HL-60/S4 treated with retinoic acid at 250 ng/mL for 4 days and 3 days (cell line): ENCODE data around the gene AHRR.

Experiments
- in situ Hi-C: fragments of 300-500 bp; cut with MboI; formaldehyde crosslinking; loops from 2 replicates; pipeline ENCODE4 v1.7.0; 2022; ENCODE audit warnings: low sequenced_read_pairs

Gene AHRR

DNA sequence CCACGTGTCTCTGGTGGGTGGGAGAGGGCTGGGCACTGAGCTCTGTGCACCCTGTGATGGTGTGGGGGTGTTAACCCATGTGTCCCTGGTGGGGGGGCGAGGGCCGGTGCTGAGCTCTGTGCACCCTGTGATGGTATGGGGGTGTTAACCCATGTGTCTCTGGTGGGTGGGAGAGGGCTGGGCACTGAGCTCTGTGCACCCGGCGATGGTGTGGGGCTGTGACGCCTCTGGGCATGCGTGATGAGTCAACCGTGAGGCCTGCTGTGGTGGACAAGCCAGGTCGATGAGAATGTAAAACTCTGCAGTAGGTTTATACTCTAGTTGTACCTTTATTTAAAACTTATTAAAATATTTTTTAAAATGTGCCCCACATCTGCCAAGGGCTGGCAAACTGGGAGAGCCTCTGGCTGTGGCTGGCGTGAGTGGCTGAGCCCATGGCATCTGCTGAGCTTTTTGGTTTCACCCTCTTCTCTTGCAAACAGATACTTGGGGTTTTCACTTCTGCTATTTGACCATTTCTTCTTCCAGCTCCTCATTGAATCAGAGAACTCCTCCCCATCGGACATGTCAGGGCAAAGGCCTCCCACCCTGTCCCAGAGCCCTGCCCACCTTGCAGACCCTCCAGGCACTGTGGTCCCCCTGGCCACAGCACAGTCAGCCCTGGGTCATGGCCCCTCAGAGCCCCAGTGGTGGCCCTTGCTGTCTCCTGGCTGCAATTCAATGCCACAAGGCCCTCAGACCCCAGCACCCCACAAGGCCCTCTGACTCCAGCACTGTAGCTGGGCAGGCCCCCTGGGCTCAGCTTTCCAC, 103.0 kb downstream of the AHRR start:
- in situ Hi-C loops = no loop called here

DNA sequence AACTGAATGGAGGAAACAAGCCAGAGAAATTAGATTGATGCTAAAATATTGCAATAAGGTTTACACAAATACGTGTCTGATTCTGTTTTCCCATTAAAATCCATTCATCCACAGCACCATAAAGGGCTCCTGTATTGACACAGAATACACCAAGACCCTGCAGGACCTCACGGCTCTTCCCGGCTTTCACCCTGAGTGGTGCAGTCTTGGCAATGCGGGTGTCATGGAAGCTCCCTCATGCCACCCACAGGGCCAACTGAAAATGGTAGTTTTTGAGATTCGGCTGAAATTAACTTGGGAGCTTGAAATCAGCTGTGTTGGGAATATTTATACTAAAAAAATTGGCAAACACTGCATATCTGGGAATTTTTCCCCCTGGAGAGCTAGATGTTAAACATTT, 104.2 kb downstream of the AHRR start:
- in situ Hi-C loops = no loop called here

DNA sequence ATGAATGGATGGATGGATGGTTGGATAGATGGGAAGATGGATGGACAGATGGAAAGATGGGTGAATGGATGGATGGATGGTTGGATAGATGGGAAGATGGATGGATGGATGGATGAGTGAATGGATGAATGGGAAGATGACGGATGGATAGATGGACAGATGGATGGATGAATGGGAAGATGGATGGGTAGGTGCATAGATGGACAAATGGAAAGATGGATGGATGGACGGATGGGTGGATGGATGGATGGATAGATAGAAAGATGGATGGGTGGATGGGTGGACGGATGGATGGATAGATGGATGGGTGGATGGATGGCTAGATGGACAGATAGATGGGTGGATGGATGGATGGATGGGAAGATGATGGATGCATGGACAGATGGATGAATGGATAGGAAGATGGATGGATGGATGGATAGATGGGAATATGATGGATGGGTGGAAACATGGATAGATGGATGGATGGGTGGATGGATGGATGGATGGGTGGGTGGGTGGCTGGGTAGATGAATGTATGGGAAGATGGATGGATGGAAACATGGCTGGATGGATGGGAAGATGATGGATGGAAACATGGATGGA, 105.0 kb downstream of the AHRR start:
- in situ Hi-C loops = no loop called here

DNA sequence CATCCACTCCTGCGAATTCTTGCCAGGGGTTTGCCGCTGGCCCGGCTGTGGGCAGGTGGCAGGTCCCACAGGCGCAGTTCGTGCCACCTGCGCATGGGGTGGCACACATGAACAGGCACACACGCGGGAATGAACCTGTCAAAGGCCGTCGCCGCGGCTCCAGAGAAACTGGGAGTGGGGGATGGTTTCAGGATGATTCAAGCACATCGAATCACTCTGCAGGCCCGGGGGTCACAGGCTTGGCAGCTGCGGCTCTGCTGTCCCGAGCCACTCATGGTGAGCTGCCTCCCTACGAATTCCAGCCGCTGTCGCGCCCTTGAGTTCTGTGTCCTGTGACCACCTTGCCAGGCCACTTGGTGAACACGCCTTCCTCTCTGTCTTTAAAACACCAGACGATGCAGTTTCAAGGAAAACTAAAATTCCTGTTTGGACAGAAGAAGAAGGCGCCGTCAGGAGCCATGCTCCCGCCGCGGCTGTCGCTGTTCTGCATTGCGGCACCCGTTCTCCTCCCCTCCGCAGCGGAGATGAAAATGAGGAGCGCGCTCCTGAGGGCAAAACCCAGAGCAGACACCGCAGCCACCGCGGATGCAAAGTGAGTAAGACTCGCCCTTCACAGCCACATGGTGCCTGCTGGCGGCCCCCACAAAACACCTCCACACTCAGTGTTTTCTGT, 106.0 kb downstream of the AHRR start:
- in situ Hi-C loops = no loop called here

DNA sequence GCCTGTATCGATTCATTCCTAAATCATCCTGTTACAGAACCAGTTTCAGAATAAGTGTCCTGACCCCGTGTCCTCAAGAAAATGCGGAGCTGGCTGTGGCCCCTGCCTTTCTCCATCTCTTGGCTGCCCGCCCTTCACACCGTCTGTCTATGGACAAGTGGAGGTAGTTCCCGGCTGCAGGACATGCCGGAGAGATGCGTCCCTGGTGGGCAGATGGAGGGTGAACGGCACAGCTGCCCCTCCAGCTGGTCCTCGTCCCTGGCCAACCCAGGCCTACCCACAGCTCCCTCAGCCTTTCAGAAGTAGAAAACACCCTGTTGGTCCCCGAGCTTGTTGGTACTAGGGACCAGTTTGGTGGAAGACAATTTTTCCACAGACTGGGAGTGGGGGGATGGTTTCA, 106.7 kb downstream of the AHRR start:
- in situ Hi-C loops = no loop called here

DNA sequence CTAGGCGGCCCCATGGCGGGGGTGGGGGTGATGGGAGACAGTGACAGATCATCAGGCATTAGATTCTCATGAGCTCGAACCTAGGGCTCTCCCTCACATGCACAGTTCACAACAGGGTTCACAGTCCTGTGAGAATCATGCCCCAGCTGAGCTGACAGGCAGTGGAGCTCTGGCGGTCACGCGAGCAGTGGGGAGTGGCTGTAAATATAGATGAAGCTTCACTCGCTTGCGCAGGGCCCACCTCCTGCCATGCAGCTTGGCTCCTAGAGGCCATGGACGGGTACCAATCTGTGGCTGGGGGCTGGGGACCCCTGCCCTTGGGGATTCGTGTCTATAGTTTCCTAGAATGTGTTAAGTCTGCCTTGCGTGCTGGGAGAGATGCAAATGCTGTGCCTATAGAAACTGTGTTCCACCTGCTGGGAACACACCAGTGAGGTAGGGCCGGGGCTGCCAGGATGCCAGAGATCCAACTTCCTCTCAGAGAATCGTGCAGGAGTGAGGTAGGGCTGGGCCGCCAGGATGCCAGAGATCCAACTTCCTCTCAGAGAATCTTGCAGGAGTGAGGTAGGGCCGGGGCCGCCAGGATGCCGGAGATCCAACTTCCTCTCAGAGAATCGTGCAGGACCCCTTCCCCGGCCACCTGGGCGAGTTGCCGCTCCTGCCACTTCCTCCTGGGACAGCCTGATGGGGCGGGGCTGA, 107.4 kb downstream of the AHRR start:
- in situ Hi-C loops = no loop called here

DNA sequence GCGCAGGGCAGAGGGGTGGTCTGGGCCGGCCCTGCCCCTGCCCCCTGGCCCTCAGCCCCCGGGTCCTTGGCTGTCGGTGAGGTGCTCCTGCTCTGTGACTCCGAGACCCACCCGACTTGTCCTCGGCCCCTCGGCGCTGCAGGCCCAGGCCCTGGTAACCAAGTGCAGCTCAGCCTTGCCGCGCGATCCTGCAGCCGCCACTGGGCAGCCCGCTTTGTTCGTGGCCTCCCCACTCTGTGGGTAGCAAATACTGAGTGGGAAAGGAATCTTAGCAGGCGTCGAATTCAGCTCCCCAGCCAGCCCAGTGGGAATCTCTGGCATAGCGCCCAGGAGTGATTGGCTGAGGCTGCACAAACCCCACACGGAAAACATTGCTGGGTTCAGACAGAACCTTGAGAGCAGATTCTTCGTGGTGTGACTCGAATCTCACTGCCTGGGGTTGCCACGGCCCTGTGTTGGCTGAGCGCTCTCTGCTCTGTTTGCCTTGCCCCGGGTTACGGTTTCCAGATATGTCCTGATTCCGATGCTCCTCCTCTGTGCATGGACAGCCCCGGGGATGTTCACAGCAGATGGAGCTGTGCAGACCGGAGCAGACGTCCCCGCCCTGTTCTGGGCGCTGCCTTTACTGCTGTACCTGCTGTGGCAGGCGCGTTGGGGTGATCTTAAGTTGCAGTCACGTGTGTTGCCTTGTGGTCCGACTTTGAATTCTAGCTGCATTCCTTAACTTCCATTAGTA, 108.1 kb downstream of the AHRR start:
- in situ Hi-C loops = loop anchor here (10.0 kb wide), 1 partner anchor 115 kb away; no protein-coding TSS in a partner anchor

DNA sequence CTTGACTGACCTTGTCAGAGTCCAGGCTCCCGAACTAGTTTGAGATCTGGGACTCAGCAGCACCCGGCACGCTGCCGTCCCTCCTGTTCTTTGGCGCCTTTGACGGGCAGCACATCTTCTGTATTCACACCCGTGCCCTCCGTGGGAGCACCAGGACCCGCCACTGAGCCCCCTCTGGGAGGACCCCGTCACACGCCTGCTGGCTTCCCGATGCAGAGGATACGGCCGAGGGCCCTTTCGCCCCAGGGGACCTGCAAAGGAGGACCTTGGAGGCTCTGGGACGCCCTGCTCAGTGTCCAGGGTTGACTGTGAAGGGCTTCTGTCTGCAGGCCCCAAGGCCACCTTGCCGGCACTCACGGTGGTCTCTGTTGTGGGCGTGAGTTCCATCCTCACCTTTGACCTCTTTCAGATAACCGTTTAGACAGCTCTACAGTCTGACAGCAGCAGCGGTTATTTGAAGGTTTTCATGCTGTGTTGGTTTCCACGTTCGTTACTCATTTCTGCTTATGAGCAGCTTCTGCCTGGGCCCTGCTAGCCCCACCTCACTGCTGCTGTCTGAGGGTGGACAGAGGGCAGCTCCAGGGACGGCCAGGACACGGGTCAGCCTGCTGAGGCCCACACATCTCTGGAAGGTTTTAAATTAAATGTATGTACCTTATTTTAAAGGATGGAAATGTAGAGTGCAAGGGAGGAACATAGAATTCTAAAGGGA, 108.9 kb downstream of the AHRR start:
- in situ Hi-C loops = loop anchor here (10.0 kb wide), 1 partner anchor 116 kb away; no protein-coding TSS in a partner anchor

DNA sequence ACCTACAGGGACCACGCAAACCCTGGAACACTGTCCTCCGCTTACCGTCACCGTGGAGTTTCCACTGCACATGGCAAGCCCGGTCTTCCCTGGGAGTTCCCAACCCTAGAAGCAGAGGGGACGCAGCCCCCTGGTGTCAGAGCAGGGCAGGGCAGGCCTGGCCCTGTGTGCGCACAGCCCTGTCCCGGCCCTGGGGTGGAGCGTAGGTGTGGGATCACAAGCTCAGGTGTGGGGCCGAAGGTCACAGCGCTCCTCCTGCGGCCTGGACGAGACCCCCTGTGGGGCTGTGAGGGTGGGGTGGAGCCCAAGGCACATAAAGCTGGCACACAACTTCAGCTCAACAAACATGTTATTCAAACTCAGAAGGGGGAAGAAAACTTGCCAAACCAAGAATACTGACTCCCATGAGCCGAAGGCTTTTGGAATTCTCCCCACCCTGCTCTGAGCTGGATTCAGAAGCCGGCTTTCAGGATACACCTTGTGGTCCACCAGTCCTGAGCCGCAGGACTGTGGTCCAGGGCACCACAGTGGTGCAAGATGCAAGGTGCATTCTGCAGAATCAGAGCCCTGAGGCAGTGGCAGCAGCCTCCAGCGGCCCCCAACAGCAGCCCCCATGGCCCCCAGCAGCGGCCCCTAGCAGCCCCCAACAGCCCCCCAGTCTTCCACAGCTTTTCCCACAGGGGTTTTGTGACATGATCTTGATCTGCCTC, 109.6 kb downstream of the AHRR start:
- in situ Hi-C loops = loop anchor here (10.0 kb wide), 1 partner anchor 116 kb away; no protein-coding TSS in a partner anchor

DNA sequence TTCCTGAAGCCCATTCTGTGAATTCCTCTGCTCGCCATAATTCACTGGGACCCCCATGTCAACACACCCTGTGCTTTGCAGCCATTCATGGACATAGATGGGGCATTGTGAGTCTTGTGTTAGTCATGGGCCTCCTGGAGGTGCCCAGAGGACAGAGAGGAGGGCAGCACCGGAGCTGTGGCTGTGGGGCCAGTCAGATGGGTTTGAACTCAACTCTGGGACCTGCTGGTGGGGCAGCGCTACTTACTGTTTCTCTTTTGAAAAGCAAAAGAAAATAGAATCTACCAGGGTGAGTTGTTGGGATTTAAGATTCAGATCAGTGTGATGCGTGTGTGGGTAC, 110.2 kb downstream of the AHRR start:
- in situ Hi-C loops = loop anchor here (10.0 kb wide), 1 partner anchor 117 kb away; no protein-coding TSS in a partner anchor

DNA sequence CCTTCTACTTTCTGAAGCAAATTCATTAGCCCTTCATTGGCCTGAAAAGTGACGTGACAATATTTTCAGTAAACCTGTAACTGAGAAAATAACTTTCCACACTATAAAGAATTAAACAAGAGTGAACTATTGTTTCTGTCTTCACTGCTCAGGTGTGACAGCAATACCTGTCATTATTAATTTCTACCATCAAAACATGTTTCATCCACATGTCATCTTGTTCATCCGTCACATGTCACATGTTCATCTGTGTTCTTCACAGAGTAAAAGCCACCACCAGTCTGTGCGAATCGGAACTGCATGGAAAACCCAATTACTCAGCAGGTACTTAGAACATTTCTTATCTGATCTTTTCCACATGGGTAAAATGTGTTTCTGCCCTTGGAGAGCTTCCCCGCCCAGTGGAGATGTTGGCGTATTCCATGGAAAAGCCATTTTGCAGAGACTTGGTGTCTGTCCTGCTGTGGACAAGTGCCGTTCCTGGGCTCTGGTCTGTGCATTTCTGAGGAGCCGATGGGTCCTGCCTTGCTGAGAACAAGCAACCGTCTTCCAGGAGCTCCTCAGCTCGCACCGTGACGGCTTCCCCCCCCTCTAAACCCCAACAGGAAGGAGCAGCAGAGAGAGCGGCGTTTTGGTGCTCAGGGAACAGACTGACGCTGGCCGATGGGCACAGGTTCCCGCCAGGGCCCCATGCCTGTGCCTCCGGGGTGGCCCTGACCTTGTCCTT, 110.8 kb downstream of the AHRR start:
- in situ Hi-C loops = loop anchor here (10.0 kb wide), 1 partner anchor 118 kb away; no protein-coding TSS in a partner anchor

DNA sequence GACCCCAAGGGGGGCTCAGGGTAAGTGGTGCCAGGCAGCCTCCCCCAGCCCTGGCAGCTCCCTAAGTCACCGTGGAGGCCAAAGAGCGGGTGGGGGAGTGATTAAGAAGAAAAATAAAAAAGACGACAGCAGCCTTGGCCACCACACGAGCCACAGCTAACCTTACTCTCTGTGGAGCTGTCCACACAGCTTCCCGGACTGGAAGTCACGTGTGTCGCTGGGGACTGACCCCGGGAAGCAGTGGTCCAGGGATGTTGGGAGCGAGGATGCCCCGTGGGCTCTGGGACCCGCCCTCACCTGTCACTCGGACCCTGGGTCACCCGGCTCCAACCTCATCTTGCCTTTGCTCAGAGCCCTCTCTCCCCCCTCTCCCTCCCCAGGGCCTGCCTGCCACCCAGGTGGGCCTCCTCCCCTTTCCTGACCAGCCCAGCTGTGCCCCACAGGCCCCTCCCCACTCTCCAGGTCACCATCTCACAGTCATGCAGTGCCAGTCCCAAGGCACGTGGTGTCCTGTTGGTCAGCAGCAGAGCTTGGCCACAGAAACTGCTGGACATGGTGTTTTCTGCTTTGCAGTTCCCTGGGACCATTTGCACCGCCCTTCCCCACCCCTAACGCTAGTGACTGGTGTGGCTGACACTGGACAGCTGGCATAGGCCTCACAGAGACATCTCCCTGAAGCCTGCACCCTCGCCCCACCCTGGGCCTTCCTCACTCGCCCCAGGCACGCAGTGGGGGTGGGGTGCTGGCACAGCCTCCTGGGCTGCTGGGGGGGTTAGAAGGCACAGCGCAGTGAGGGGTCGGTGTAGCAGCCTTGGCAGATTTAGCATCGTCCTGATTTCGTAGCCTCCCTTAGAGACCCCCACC, 111.6 kb downstream of the AHRR start:
- in situ Hi-C loops = loop anchor here (10.0 kb wide), 1 partner anchor 118 kb away; no protein-coding TSS in a partner anchor

DNA sequence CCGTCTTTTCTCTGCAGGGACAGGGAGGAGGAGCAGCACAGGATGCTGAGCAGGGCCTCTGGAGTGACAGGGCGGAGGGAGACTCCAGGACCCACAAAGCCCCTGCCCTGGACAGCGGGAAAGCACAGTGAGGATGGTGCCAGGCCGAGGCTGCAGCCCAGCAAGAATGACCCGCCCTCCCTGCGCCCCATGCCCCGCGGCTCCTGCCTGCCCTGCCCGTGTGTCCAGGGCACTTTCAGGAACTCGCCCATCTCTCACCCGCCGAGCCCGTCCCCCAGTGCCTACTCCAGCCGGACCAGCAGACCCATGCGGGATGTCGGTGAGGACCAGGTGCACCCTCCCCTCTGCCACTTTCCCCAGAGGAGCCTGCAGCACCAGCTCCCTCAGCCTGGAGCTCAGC, 112.3 kb downstream of the AHRR start:
- in situ Hi-C loops = loop anchor here (10.0 kb wide), 1 partner anchor 119 kb away; no protein-coding TSS in a partner anchor

DNA sequence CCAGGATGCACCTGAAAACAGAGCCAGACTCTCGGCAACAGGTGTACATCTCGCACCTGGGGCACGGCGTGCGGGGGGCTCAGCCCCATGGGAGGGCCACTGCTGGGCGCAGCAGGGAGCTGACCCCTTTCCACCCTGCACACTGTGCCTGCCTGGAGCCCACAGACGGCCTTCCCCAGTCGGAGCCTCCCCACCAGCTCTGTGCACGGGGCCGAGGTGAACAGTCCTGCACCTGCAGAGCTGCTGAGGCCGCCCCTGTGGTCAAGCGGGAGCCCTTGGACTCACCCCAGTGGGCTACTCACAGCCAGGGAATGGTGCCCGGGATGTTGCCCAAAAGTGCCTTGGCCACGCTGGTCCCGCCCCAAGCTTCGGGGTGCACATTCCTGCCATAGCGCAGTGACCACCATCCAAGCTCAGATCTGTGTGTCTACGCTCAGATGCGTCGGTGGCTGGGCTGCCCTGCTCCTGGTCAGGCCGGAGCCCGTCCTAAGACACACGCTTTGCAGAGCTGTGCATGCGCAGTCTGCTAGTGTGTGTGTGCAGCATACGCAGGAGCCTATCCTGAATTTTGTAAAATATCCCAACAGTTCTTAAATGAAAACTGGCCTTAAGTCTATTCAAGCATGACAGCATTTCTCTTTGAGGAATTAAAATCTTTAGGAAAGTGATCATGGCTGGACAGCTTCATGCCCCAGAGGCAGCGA, 113.1 kb downstream of the AHRR start:
- in situ Hi-C loops = loop anchor here (10.0 kb wide), 1 partner anchor 120 kb away; no protein-coding TSS in a partner anchor

DNA sequence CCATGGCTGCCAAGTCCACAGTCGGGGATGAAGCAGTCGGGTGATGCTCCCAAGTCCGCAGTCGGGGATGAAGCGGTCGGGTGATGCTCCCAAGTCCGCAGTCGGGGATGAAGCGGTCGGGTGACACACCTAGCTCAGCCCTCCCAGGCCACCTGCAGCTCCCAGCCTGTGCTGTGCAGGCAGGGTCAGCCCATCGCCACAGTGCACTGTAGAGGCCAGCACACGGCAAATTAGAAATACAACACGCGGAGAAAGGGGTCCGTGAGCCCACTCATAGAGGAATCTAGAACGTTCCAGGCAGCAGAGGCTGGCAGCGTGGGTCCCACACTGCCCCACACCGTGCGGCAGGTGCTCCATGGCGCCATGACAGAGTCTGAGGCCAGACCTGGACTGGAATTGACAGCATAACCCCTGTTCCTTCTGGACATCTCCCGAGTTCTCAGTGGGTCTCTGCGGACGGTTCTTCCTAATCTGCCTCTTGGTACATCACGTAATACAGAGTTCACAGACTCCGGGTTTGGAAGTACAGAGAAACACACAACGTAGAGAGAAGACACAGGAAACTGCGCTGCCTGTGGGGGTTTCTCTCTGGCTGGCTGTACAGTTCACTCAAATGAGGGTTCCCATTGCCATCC, 113.8 kb downstream of the AHRR start:
- in situ Hi-C loops = loop anchor here (10.0 kb wide), 1 partner anchor 120 kb away; no protein-coding TSS in a partner anchor

DNA sequence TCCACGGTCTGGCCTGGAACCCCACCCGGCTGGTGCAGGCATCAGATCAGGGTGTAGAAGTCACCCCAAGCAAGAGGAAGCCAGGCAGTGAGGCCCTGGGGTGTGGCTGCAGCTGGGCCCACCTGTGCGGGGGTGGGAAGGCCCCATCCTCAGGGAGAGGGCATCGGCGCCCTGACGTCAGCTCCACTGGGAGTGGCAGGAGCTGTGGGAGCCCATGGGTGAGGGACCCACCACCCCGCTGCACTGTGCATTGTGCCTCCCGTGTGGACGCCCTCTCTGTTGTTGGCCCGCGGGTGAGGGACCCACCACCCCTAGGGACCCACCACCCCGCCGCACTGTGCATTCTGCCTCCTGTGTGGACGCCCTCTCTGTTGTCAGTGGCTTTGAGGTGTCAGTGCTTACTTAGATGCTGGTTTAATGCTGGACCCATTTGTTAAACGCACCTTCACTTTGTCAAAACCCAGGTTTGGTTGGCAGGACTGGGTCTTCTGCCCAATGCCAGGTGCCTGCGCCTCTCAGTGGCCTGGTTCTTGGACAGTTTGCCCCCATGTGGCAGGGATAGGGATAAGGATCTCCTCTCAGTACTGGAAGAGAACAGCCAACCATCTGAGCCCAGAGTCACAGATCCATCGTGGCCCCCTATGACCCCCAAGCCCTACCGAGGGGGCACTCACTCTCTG, 114.6 kb downstream of the AHRR start:
- in situ Hi-C loops = loop anchor here (10.0 kb wide), 1 partner anchor 121 kb away; no protein-coding TSS in a partner anchor
